BLaER1 treated with 17β-estradiol and CSF1 and Interleukin-3, amounts not matched to agents 10 nM and 100 nM (cell line): ENCODE measurements around the gene SPAG9.

Source experiments
- H3K27ac ChIP-seq, 11 experiments: shearing (Covaris generic); formaldehyde crosslinking; 2 replicates each; pipeline ENCODE4 v1.8.1; 2022
- H3K27me3 ChIP-seq, 11 experiments: shearing (Covaris generic); formaldehyde crosslinking; 2 replicates each; pipeline ENCODE4 v1.8.1; 2022
- H3K36me3 ChIP-seq, 11 experiments: shearing (Covaris generic); formaldehyde crosslinking; 2 replicates each; pipeline ENCODE4 v1.8.1; 2022
- H3K4me1 ChIP-seq, 10 experiments: shearing (Covaris generic); formaldehyde crosslinking; 2 replicates each; pipeline ENCODE4 v1.8.1; 2022
- H3K4me2 ChIP-seq, 11 experiments: shearing (Covaris generic); formaldehyde crosslinking; 2 replicates each; pipeline ENCODE4 v1.8.1; 2022
- H3K4me3 ChIP-seq, 10 experiments: shearing (Covaris generic); formaldehyde crosslinking; 2 replicates each; pipeline ENCODE4 v1.8.1; 2022
- H3K9ac ChIP-seq, 11 experiments: shearing (Covaris generic); formaldehyde crosslinking; 2 replicates each; pipeline ENCODE4 v1.8.1; 2022
- H3K9me3 ChIP-seq, 11 experiments: shearing (Covaris generic); formaldehyde crosslinking; replicated peaks in 1 of 11; 2 replicates each; pipeline ENCODE4 v1.8.1; 2022
- H4K20me1 ChIP-seq, 11 experiments: shearing (Covaris generic); formaldehyde crosslinking; 2 replicates each; pipeline ENCODE4 v1.8.1; 2022
- Cebpa-rat ChIP-seq, 11 experiments: shearing (Covaris generic); IDR thresholded peaks; 2 replicates each; pipeline ENCODE4 v1.8.1; 2022

Gene SPAG9

GRCh38 chr17:50949128-50949988 lies 171.3 kb downstream of the SPAG9 start:
- Histone ChIP-seq H3K9me3 (no peaks in the 10 kb centered on the region), H3K36me3 (no peaks in the 10 kb centered on the region), H3K4me2 (peak overlapping the region; percentile 75 to 93 (median 86)), H3K27me3 (no peaks in the 10 kb centered on the region), H3K4me3 (no peak overlapping the region; a peak in 1 of 20 replicates), H3K4me1 (peaks cover 79 to 94% (median 80%) of the 10 kb centered on the region in 10 experiments), H4K20me1 (no peaks in the 10 kb centered on the region), H3K27ac (peak overlapping the region; percentile 59 to 87 (median 81)), H3K9ac (peak overlapping the region; percentile 54 to 77 (median 72))
- TF ChIP-seq Cebpa-rat (IDR thresholded peaks at IDR 0.05) = no peak

GRCh38 chr17:50948711-50949110 lies 172.0 kb downstream of the SPAG9 start:
- Histone ChIP-seq H3K4me1 (peaks cover 79 to 94% (median 80%) of the 10 kb centered on the region in 10 experiments), H4K20me1 (no peaks in the 10 kb centered on the region), H3K4me2 (peak overlapping the region; percentile 75 to 93 (median 86)), H3K9me3 (no peaks in the 10 kb centered on the region), H3K4me3 (no peak overlapping the region), H3K27me3 (no peaks in the 10 kb centered on the region), H3K27ac (peak overlapping the region; percentile 59 to 87 (median 81); a peak in 19 of 22 replicates), H3K9ac (peak overlapping the region in 10 of 11 experiments; percentile 54 to 77 (median 72); a peak in 12 of 22 replicates), H3K36me3 (no peaks in the 10 kb centered on the region)
- no peak for TF ChIP-seq Cebpa-rat (IDR thresholded peaks at IDR 0.05)

DNA sequence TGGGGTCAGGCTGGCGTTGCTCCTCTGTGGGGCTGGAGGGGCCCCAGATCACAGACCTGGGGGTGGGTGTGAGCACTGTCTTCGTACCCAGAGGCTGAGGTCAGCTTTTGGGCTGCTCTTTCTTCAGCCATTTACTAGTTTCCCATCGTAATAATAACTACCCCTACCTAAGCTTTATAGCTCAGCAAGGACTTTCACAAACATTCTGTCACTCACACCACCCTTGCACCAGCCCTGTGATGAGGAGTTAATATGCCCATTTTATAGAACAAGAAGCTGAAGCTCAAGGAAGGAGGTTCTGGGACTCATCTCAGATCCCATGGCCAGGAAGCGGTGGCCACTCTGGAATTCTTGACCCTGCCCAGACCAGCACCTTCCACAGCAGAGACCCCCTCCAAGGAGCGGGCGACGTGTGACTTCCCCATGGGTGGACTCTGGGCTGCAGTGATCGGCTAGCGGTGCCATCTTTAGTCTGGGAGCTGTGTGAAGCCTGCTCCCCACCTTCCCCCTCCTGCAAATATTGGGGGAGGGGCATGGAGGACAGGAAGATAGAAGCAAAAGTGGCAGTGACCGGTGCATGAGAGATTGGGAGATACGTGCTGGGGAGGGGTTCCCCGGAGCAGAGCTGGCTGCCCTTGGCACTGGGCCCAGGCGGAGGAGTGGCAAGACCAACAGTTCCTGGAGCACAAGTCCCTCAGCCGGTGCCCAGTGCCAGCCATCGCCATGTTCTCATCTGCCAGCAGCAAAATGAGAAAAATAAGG lies 172.7 kb downstream of the SPAG9 start:
- TF ChIP-seq Cebpa-rat (IDR thresholded peaks at IDR 0.05) = no peak

GRCh38 chr17:50946891-50947781 lies 173.5 kb downstream of the SPAG9 start:
- Histone ChIP-seq H3K9ac (peak overlapping the region in 1 of 11 experiments; percentile 77; a peak in 1 of 22 replicates), H3K36me3 (no peaks in the 10 kb centered on the region), H3K27me3 (no peaks in the 10 kb centered on the region), H3K4me1 (peaks cover 70 to 94% (median 78%) of the 10 kb centered on the region in 10 experiments), H3K9me3 (no peaks in the 10 kb centered on the region), H4K20me1 (no peaks in the 10 kb centered on the region), H3K27ac (peak overlapping the region in 5 of 11 experiments; percentile 82 to 87 (median 84); a peak in 6 of 22 replicates), H3K4me2 (peak overlapping the region in 9 of 11 experiments; percentile 76 to 93 (median 87); a peak in 15 of 22 replicates), H3K4me3 (no peak overlapping the region)
- no peak for TF ChIP-seq Cebpa-rat (IDR thresholded peaks at IDR 0.05)

More for the DNA sequence above, 172.7 kb downstream of the SPAG9 start:
- Histone ChIP-seq H3K27me3 (no peaks in the 10 kb centered on the region), H3K9ac (peak overlapping the region in 6 of 11 experiments; percentile 35 to 77 (median 72); a peak in 5 of 22 replicates), H3K9me3 (no peaks in the 10 kb centered on the region), H3K27ac (peak overlapping the region in 10 of 11 experiments; percentile 3 to 87 (median 82); a peak in 13 of 22 replicates), H3K4me1 (peaks cover 78 to 94% (median 80%) of the 10 kb centered on the region in 10 experiments), H3K36me3 (no peaks in the 10 kb centered on the region), H3K4me3 (no peak overlapping the region), H3K4me2 (peak overlapping the region; percentile 75 to 93 (median 86)), H4K20me1 (no peaks in the 10 kb centered on the region)

DNA sequence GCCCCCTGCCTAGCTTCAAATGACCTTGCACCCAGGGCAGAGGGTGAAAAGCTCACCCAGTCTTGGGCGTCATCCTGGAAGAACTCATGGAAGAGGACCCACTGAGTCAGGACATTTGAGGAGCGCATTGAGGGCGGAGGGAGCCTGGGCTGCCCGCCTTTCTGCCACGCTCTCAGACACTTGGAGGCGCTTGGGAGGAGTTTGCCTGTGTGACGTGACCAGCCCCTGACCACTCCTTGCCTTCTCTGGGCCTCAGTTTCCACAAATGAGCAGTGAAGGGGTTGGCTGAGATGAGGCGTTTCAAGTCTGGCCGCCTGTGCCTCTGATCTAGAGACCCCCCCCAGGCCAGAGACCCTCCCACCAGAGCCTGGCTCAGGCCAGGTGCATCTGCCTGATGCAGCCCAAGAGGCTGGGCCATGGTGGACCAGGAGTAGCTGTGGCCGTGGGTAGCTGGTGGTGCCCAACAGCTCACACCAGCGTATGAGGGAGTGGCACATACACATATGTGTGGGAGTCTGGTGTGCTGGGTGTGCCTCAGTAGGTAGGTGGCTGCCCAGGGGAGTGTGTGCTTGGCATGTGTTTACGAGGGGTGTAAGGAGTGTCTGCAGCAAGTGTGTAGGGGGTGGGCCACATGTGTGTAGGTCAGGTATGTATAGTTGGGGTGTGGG lies 174.3 kb downstream of the SPAG9 start:
- H3K4me2 ChIP-seq = no peak overlapping the region
- peaks cover 62 to 87% (median 71%) of the 10 kb centered on the region in 10 experiments for H3K4me1 ChIP-seq
- H3K36me3 ChIP-seq = no peaks in the 10 kb centered on the region
- H3K27me3 ChIP-seq = no peaks in the 10 kb centered on the region
- no peak overlapping the region for H3K9ac ChIP-seq
- H3K9me3 ChIP-seq = no peaks in the 10 kb centered on the region
- H4K20me1 ChIP-seq = no peaks in the 10 kb centered on the region
- H3K4me3 ChIP-seq = no peak overlapping the region
- no peak overlapping the region for H3K27ac ChIP-seq
- no peak for TF ChIP-seq Cebpa-rat (IDR thresholded peaks at IDR 0.05)

DNA sequence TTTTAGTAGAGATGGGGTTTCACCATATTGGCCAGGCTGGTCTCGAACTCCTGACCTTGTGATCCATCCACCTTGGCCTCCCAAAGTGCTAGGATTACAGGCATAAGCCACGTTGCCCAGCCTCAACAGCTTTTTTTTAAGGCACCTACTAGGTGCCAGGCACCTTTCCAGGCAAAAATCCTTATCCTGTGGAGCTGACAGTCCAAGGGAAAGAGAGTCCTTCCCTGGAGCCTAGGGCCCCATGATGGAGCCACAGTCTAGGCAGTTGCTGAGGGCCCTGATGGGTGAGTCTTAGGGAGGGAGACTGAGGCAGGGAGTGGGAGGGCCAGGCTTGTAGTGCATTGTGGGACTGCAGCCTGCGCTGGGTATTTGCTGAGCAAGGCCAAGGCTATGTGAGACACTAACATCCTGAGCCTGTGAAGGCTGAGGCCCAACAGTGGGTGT lies 174.9 kb downstream of the SPAG9 start:
- H3K9ac ChIP-seq = no peak overlapping the region

DNA sequence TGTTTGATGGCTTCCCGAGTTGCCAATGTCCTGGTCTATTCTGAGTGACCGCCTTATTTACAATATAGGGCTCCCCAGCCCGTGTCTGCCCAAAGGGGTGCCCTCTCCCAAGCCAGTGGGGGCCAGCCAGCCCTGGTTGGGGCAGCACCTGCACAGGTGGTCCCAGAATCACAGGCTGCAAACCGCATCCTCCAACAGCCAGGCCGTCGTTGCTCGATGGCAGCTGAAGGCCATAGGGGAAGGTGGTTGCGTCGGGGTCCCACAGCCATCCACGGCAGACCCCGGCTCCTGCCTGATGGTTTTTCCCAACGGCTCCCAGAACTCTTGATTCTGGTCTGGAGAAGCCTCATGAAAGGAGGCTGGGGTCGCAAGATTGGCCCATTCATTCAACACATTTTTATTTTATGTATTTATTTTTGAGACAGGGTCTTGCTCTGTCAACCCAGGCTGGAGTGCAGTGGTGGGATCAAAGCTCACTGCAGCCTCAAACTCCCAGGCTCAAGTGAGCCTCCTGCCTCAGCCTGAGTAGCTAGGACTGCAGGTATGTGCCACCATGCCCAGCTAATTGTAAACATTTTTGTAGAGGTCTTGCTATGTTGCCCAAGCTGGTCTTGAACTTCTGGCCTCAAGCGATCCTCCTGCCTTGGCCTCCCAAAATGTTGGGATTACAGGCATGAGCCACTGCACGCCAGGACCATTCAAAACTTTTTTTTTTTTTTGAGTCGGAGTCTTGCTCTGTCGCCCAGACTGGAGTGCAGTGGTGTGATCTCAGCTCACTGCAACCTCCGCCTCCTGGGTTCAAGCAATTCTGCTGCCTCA lies 175.6 kb downstream of the SPAG9 start:
- Histone ChIP-seq H3K4me2 (peak overlapping the region; percentile 84 to 100 (median 97)), H3K9me3 (no peaks in the 10 kb centered on the region), H3K27ac (peak overlapping the region in 9 of 11 experiments; percentile 32 to 94 (median 87); a peak in 16 of 22 replicates), H3K4me1 (peaks cover 50 to 74% (median 58%) of the 10 kb centered on the region in 10 experiments), H3K9ac (peak overlapping the region in 10 of 11 experiments; percentile 76 to 89 (median 84); a peak in 18 of 22 replicates), H4K20me1 (no peaks in the 10 kb centered on the region), H3K27me3 (no peaks in the 10 kb centered on the region), H3K36me3 (no peaks in the 10 kb centered on the region), H3K4me3 (peak overlapping the region; percentile 45 to 73 (median 65); a peak in 19 of 20 replicates)
- no peak for TF ChIP-seq Cebpa-rat (IDR thresholded peaks at IDR 0.05)

More for the DNA sequence above, 174.9 kb downstream of the SPAG9 start:
- Histone ChIP-seq H3K4me1 (peaks cover 57 to 81% (median 65%) of the 10 kb centered on the region in 10 experiments), H3K4me2 (no peak overlapping the region), H4K20me1 (no peaks in the 10 kb centered on the region), H3K4me3 (no peak overlapping the region), H3K36me3 (no peaks in the 10 kb centered on the region), H3K9me3 (no peaks in the 10 kb centered on the region), H3K27me3 (no peaks in the 10 kb centered on the region), H3K27ac (no peak overlapping the region)
- TF ChIP-seq Cebpa-rat (IDR thresholded peaks at IDR 0.05) = no peak
